ENCODE data around the gene BEGAIN.

The BEGAIN gene

GRCh38 chr14:100618318-100618693 is 31.1 kb upstream of the BEGAIN start:
- Histone ChIP-seq H4K20me1 (ENCODE audit: control insufficient read depth, insufficient read depth, low read depth, low read length) (no peaks in the 10 kb centered on the region), H3K79me2 (ENCODE audit: control insufficient read depth, low read length) (no peaks in the 10 kb centered on the region), H3F3A (ENCODE audit: control insufficient read depth, insufficient read depth) (no peaks in the 10 kb centered on the region), H3K4me1 (ENCODE audit: control insufficient read depth, low read length) (no peaks in the 10 kb centered on the region), H3K27ac (ENCODE audit: low read depth, low read length) (no peak overlapping the region), H3K9me3 (ENCODE audit: control insufficient read depth, insufficient read depth, low read length) (no peaks in the 10 kb centered on the region), H3K27me3 (ENCODE audit: control insufficient read depth, low read length) (no peaks in the 10 kb centered on the region), H3K4me3 (ENCODE audit: low read length) (no peak overlapping the region), H3K9me2 (replicated peaks; ENCODE audit: control insufficient read depth, low read length) (no peaks in the 10 kb centered on the region), H3K36me3 (ENCODE audit: control insufficient read depth, low read length) (no peaks in the 10 kb centered on the region), H3K4me2 (ENCODE audit: low read length) (no peak overlapping the region)
- TF ChIP-seq EZH2phosphoT487 (IDR thresholded peaks at IDR 0.05; ENCODE audit: borderline replicate concordance, low read length) (no peak), CTCF (IDR thresholded peaks at IDR 0.05; ENCODE audit: low read depth, low read length, poor library complexity, severe bottlenecking) (no peak)

- Histone ChIP-seq H3K36me3 (ENCODE audit: control insufficient read depth, low read length) (no peaks in the 10 kb centered on the region), H3F3A (ENCODE audit: control insufficient read depth, insufficient read depth) (no peaks in the 10 kb centered on the region), H3K4me3 (ENCODE audit: low read length) (no peak overlapping the region), H3K9me3 (ENCODE audit: control insufficient read depth, insufficient read depth, low read length) (no peaks in the 10 kb centered on the region), H3K9me2 (replicated peaks; ENCODE audit: control insufficient read depth, low read length) (no peaks in the 10 kb centered on the region), H3K27ac (ENCODE audit: low read depth, low read length) (no peak overlapping the region), H3K27me3 (ENCODE audit: control insufficient read depth, low read length) (no peaks in the 10 kb centered on the region), H3K4me1 (ENCODE audit: control insufficient read depth, low read length) (no peaks in the 10 kb centered on the region), H4K20me1 (ENCODE audit: control insufficient read depth, insufficient read depth, low read depth, low read length) (no peaks in the 10 kb centered on the region), H3K4me2 (ENCODE audit: low read length) (no peak overlapping the region), H3K79me2 (ENCODE audit: control insufficient read depth, low read length) (no peaks in the 10 kb centered on the region)
- TF ChIP-seq CTCF (IDR thresholded peaks at IDR 0.05; ENCODE audit: low read depth, low read length, poor library complexity, severe bottlenecking) (no peak), EZH2phosphoT487 (IDR thresholded peaks at IDR 0.05; ENCODE audit: borderline replicate concordance, low read length) (no peak)
Observed at GRCh38 chr14:100617410-100618317, 30.4 kb upstream of the BEGAIN start.

DNA sequence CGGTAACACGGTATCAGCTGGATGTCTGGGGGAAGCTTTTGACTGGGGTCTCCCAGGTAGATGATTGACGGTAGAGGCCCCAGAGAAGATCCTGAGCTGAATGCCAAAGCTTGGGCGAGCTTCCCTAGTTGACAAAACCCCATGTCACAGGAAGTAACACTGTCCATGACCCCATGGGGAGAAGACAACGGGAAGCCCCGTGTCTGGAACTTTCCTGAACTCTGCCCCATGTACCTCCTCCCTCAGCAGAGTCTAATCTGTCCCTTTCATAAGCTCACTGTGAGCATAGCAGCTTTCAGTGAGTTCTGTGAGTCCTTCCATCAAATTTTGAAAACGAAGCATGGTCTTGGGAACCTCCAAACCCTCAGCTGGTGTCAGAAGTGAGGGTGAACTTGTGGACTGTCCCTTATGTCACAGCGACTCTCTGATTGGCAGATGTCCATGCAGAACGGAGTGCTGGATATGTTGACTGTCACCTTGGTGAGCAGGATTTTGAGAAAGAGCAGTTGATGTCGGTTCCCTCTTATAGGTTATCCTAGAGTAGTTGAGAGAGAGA is 29.7 kb upstream of the BEGAIN start:
- Histone ChIP-seq H3K4me2 (ENCODE audit: low read length) (no peak overlapping the region), H3K9me2 (replicated peaks; ENCODE audit: control insufficient read depth, low read length) (no peaks in the 10 kb centered on the region), H4K20me1 (ENCODE audit: control insufficient read depth, insufficient read depth, low read depth, low read length) (no peaks in the 10 kb centered on the region), H3K4me1 (ENCODE audit: control insufficient read depth, low read length) (no peaks in the 10 kb centered on the region), H3K9me3 (ENCODE audit: control insufficient read depth, insufficient read depth, low read length) (no peaks in the 10 kb centered on the region), H3K27ac (ENCODE audit: low read depth, low read length) (no peak overlapping the region), H3K27me3 (ENCODE audit: control insufficient read depth, low read length) (no peaks in the 10 kb centered on the region), H3F3A (ENCODE audit: control insufficient read depth, insufficient read depth) (no peaks in the 10 kb centered on the region), H3K4me3 (ENCODE audit: low read length) (no peak overlapping the region), H3K79me2 (ENCODE audit: control insufficient read depth, low read length) (no peaks in the 10 kb centered on the region), H3K36me3 (ENCODE audit: control insufficient read depth, low read length) (no peaks in the 10 kb centered on the region)
- no peak for TF ChIP-seq CTCF (IDR thresholded peaks at IDR 0.05; ENCODE audit: low read depth, low read length, poor library complexity, severe bottlenecking)
- TF ChIP-seq EZH2phosphoT487 (IDR thresholded peaks at IDR 0.05; ENCODE audit: borderline replicate concordance, low read length): no peak

Data from DOHH2 (cell line).